H1 (cell line): ENCODE results near the gene AGBL1. TPM values are rescaled to one million over a fixed set of nuclear protein-coding genes. Genes with fewer than 3 reads are reported as not detected.

Experiments
- CTCF ChIA-PET: fragments of 300-600 bp; sonication (Branson Sonifier 250); formaldehyde crosslinking; loops from one replicate; lab custom pipeline; 2021; ENCODE audit not compliant: partially characterized antibody; lab: Charles Lee
- POLR2A ChIA-PET: fragments of 300-600 bp; sonication (Branson Sonifier 250); formaldehyde crosslinking; loops from one replicate; lab custom pipeline; 2021; ENCODE audit warnings: inconsistent platforms; ENCODE audit not compliant: partially characterized antibody; lab: Charles Lee
- DNase-seq, 2 experiments: peaks; one replicate each; pipeline versions ENCODE4 v3.0.0 to v3.0.0-alpha.2; 2010 to 2022; ENCODE audit warnings: low spot score in 2 of 2, low read depth in 1 of 2, mixed read lengths in 1 of 2
- FAIRE-seq: peaks from 2 replicates; lab custom pipeline; 2011; peaks lifted over from hg19 to GRCh38; lab: Jason Lieb, UNC
- H2AFZ ChIP-seq: 2 replicates; pipeline ENCODE4 v1.8.1; 2012; ENCODE audit warnings: low read length, inconsistent platforms
- H2AK5ac ChIP-seq: 2 replicates; pipeline ENCODE4 v1.6.1; 2013; ENCODE audit warnings: low read depth, low read length
- H2BK120ac ChIP-seq: replicated peaks from 2 replicates; pipeline ENCODE3; 2013; ENCODE audit warnings: low read depth, low read length, inconsistent platforms
- H2BK12ac ChIP-seq: 2 replicates; pipeline ENCODE4 v1.6.1; 2013; ENCODE audit warnings: low read depth, low read length
- H2BK15ac ChIP-seq: 2 replicates; pipeline ENCODE4 v1.6.1; 2013; ENCODE audit warnings: low read length
- H2BK20ac ChIP-seq: 2 replicates; pipeline ENCODE4 v1.6.1; 2013; ENCODE audit warnings: low read length
- H2BK5ac ChIP-seq: 2 replicates; pipeline ENCODE4 v1.6.1; 2013; ENCODE audit warnings: low read depth, low read length
- H3K14ac ChIP-seq: 2 replicates; pipeline ENCODE4 v1.6.1; 2013; ENCODE audit warnings: inconsistent platforms; ENCODE audit not compliant: insufficient read length
- H3K18ac ChIP-seq: 2 replicates; pipeline ENCODE4 v1.6.1; 2013; ENCODE audit warnings: low read length; ENCODE audit errors: extremely low read depth
- H3K23ac ChIP-seq: 2 replicates; pipeline ENCODE4 v1.6.1; 2013; ENCODE audit warnings: inconsistent platforms; ENCODE audit not compliant: insufficient read length
- H3K23me2 ChIP-seq: 2 replicates; pipeline ENCODE4 v1.6.1; 2013; ENCODE audit warnings: low read depth, low read length
- H3K27ac ChIP-seq: 2 replicates; pipeline ENCODE4 v1.6.1; 2011; ENCODE audit warnings: low read depth, low read length, inconsistent platforms
- H3K27me3 ChIP-seq, 4 experiments: replicated peaks in 1 of 4; 1 replicate in 1 of 4; 2 replicates in 3 of 4; pipeline versions ENCODE4 v1.6.1 to v1.8.1; 2011 to 2013; ENCODE audit warnings: low read length in 3 of 4, mild to moderate bottlenecking in 3 of 4, inconsistent platforms in 2 of 4, mixed read lengths in 2 of 4, moderate library complexity in 1 of 4; ENCODE audit not compliant: control insufficient read depth in 3 of 4, insufficient read depth in 3 of 4; ENCODE audit errors: extremely low read depth in 1 of 4
- H3K36me3 ChIP-seq, 4 experiments: 2 replicates each; pipeline versions ENCODE4 v1.6.1 to v1.8.1; 2011 to 2013; ENCODE audit warnings: mild to moderate bottlenecking in 4 of 4, low read length in 3 of 4, moderate library complexity in 2 of 4, control low read depth in 1 of 4, inconsistent platforms in 1 of 4; ENCODE audit not compliant: insufficient read depth in 4 of 4, control insufficient read depth in 2 of 4
- H3K4ac ChIP-seq: replicated peaks from 2 replicates; pipeline ENCODE3; 2013; ENCODE audit warnings: low read length, low read depth, mixed read lengths, inconsistent platforms; ENCODE audit not compliant: insufficient read length
- H3K4me1 ChIP-seq, 4 experiments: replicated peaks in 1 of 4; 1 replicate in 1 of 4; 2 replicates in 3 of 4; pipeline versions ENCODE4 v1.6.1 to v1.8.1; 2011 to 2013; ENCODE audit warnings: low read length in 3 of 4, inconsistent platforms in 2 of 4, mixed read lengths in 1 of 4; ENCODE audit not compliant: insufficient read depth in 4 of 4, control insufficient read depth in 3 of 4
- H3K4me2 ChIP-seq, 2 experiments: 2 replicates each; pipeline versions ENCODE4 v1.6.1 to v1.8.1; 2011 to 2013; ENCODE audit warnings: low read depth in 2 of 2, low read length in 2 of 2, control low read depth in 1 of 2, inconsistent platforms in 1 of 2, mild to moderate bottlenecking in 1 of 2; ENCODE audit not compliant: insufficient read depth in 1 of 2
- H3K4me3 ChIP-seq, 4 experiments: fragments of 200-600, 300-600 bp in 1 of 4; sonication (generic), shearing (Covaris generic), sonication (Bioruptor Twin) in 1 of 4; 2 replicates each; pipeline versions ENCODE4 v1.5.1 to v1.8.1; 2011 to 2016; ENCODE audit warnings: low read length in 4 of 4, low read depth in 3 of 4, control low read depth in 2 of 4, inconsistent platforms in 2 of 4, mild to moderate bottlenecking in 2 of 4, mixed read lengths in 1 of 4, moderate library complexity in 1 of 4; ENCODE audit not compliant: insufficient read depth in 2 of 4; ENCODE audit errors: extremely low read depth in 1 of 4
- H3K56ac ChIP-seq: replicated peaks from 2 replicates; pipeline ENCODE3; 2013; ENCODE audit warnings: low read depth, mild to moderate bottlenecking, mixed read lengths, low read length, inconsistent platforms; ENCODE audit not compliant: insufficient read length
- H3K79me1 ChIP-seq: 2 replicates; pipeline ENCODE4 v1.6.1; 2013; ENCODE audit warnings: low read depth, low read length, control low read depth
- H3K79me2 ChIP-seq, 2 experiments: 2 replicates each; pipeline versions ENCODE4 v1.6.1 to v1.8.1; 2012 to 2013; ENCODE audit warnings: low read length in 2 of 2, mild to moderate bottlenecking in 2 of 2, inconsistent platforms in 1 of 2; ENCODE audit not compliant: insufficient read depth in 2 of 2, control insufficient read depth in 1 of 2
- H3K9ac ChIP-seq, 4 experiments: replicated peaks in 1 of 4; 1 replicate in 1 of 4; 2 replicates in 3 of 4; pipeline versions ENCODE4 v1.6.1 to v1.8.1; 2011 to 2013; ENCODE audit warnings: low read depth in 3 of 4, low read length in 3 of 4, control low read depth in 2 of 4, mild to moderate bottlenecking in 2 of 4, moderate library complexity in 2 of 4, inconsistent platforms in 1 of 4; ENCODE audit errors: extremely low read depth in 1 of 4
- H3K9me3 ChIP-seq, 2 experiments: 2 replicates each; pipeline versions ENCODE4 v1.6.1 to v1.8.1; 2012 to 2013; ENCODE audit warnings: mild to moderate bottlenecking in 2 of 2, moderate library complexity in 2 of 2, control low read depth in 1 of 2, inconsistent platforms in 1 of 2, low read depth in 1 of 2, low read length in 1 of 2, mixed read lengths in 1 of 2; ENCODE audit not compliant: insufficient read depth in 2 of 2
- H4K20me1 ChIP-seq, 2 experiments: replicated peaks in 1 of 2; 2 replicates each; pipeline versions ENCODE3 to v1.8.1; 2011 to 2013; ENCODE audit warnings: inconsistent platforms in 2 of 2, low read length in 2 of 2, mild to moderate bottlenecking in 1 of 2; ENCODE audit not compliant: insufficient read depth in 2 of 2, control insufficient read depth in 1 of 2
- H4K5ac ChIP-seq: 2 replicates; pipeline ENCODE4 v1.6.1; 2013; ENCODE audit warnings: low read length, low read depth, mixed read lengths, inconsistent platforms; ENCODE audit not compliant: insufficient read length
- H4K8ac ChIP-seq: 2 replicates; pipeline ENCODE4 v1.8.0; 2013; ENCODE audit warnings: mild to moderate bottlenecking, moderate library complexity, low read length, inconsistent platforms; ENCODE audit not compliant: insufficient read depth; ENCODE audit errors: extremely low read depth
- H4K91ac ChIP-seq: replicated peaks from 2 replicates; pipeline ENCODE3; 2013; ENCODE audit warnings: low read length, mixed read lengths, inconsistent platforms; ENCODE audit not compliant: insufficient read length
- EP300 ChIP-seq, 2 experiments: IDR thresholded peaks; 1 replicate in 1 of 2; 2 replicates in 1 of 2; pipeline ENCODE4 v1.6.1; 2011 to 2012; ENCODE audit warnings: low read depth in 2 of 2, low read length in 2 of 2, mild to moderate bottlenecking in 2 of 2, borderline replicate concordance in 1 of 2, inconsistent platforms in 1 of 2, moderate library complexity in 1 of 2
- FOSL1 ChIP-seq: IDR thresholded peaks from 2 replicates; pipeline ENCODE4 v1.6.1; 2011; ENCODE audit warnings: mild to moderate bottlenecking, low read depth, low read length, moderate library complexity; ENCODE audit not compliant: insufficient read depth
- SIX5 ChIP-seq: IDR thresholded peaks from 2 replicates; pipeline ENCODE4 v1.6.1; 2011; ENCODE audit warnings: mild to moderate bottlenecking, low read depth, low read length
- SUZ12 ChIP-seq: fragments of 200-600 bp; sonication (generic); IDR thresholded peaks from 2 replicates; pipeline ENCODE4 v1.6.1; 2012; ENCODE audit warnings: mild to moderate bottlenecking, inconsistent platforms, low read length, moderate library complexity, mixed read lengths
- TAF7 ChIP-seq: optimal IDR thresholded peaks from 2 replicates; pipeline ENCODE3; 2011; ENCODE audit warnings: low read depth, mild to moderate bottlenecking, inconsistent platforms, low read length, moderate library complexity, borderline replicate concordance
- ZNF274 ChIP-seq: IDR thresholded peaks from 2 replicates; pipeline ENCODE4 v1.7.0; 2012; ENCODE audit warnings: low read length, borderline replicate concordance; ENCODE audit errors: extremely low read depth
- WGBS, 2 experiments: shearing (Covaris generic) in 1 of 2; methylation state at CpG; one replicate each; pipeline versions ENCODE4 v1.1.6 to v1.1.7; 2013 to 2015; ENCODE audit warnings: low lambda C conversion rate in 2 of 2, mixed read lengths in 2 of 2, inconsistent platforms in 1 of 2, low coverage in 1 of 2, missing lambda C conversion rate in 1 of 2; ENCODE audit not compliant: insufficient replicate concordance in 2 of 2, insufficient coverage in 1 of 2, insufficient read length in 1 of 2; ENCODE audit errors: extremely low coverage in 1 of 2, missing lambda C conversion rate in 1 of 2; 5-methylcytosine and 5-hydroxymethylcytosine counted together
- polyA plus RNA-seq, 7 experiments: library from polyadenylated mRNA; depleted of rRNA in 3 of 7; stranded (reverse) in 5 of 7; unstranded in 2 of 7; fragments of >200 nt in 5 of 7; fragments of 200-250 nt in 2 of 7; gene quantifications; 1 replicate in 5 of 7; 2 replicates in 1 of 7; 4 replicates in 1 of 7; pipeline versions ENCODE4 v1.2.1 to v1.2.3, GENCODE V29; 2011 to 2013; ENCODE audit warnings: missing spikeins in 2 of 7, mixed read lengths in 2 of 7
- total RNA-seq: library from RNA; stranded (reverse); fragmentation: NEBNext Ultra II Directional; extraction: Animal tissue kit (Norgen Biotek cat#: 25700); gene quantifications from 2 replicates; pipeline ENCODE4 v1.2.1, GENCODE V29; 2021

AGBL1 gene
- total and polyA plus RNA-seq, 2 of the 8 experiments (the other 6 are each of a cell fraction or from before 2014, with no cell fraction given) = not detected

GRCh38 chr15:86754846-86755245, 675.2 kb downstream of the AGBL1 start:
- Histone ChIP-seq H3K4me1 (no peaks in the 10 kb centered on the region), H3K27me3 (no peaks in the 10 kb centered on the region), H2BK5ac (no peak overlapping the region), H2AFZ (no peak overlapping the region), H2BK12ac (no peak overlapping the region), H3K23me2 (no peaks in the 10 kb centered on the region), H4K5ac (no peak overlapping the region), H3K9me3 (no peaks in the 10 kb centered on the region), H3K4me3 (no peak overlapping the region), H2BK120ac (no peak overlapping the region), H4K91ac (no peak overlapping the region), H2BK15ac (no peak overlapping the region), H3K23ac (no peak overlapping the region)
- CTCF ChIA-PET = interaction anchor here (1.0 to 2.4 kb wide), 6 partner anchors 8 to 522 kb away, joined by 3 to 15 read pairs (median 4); no protein-coding TSS in a partner anchor
- no peak for FAIRE-seq
- no peak for TF ChIP-seq SUZ12
- TF ChIP-seq SIX5 = no peak
- no peak for TF ChIP-seq TAF7
- TF ChIP-seq EP300 (IDR thresholded peaks at IDR 0.05; ENCODE audit: borderline replicate concordance in 1 of 2, low read depth in 2 of 2, low read length in 2 of 2) = no peak
- no peak for TF ChIP-seq FOSL1
- TF ChIP-seq ZNF274 = no peak
- TF ChIP-seq, all 59 proteins: peak for 0
- 91 to 100% methylated on average over 2 to 3 of the region's 3 CpGs for WGBS, 2 experiments
- no peak overlapping the region for H3K18ac ChIP-seq
- H3K14ac ChIP-seq = no peak overlapping the region
- no peak overlapping the region for H2AK5ac ChIP-seq
- no peak overlapping the region for H3K27ac ChIP-seq
- H3K56ac ChIP-seq = no peak overlapping the region
- H3K79me1 ChIP-seq = no peaks in the 10 kb centered on the region
- no peaks in the 10 kb centered on the region for H3K36me3 ChIP-seq
- H3K4ac ChIP-seq = no peak overlapping the region
- H3K79me2 ChIP-seq = no peaks in the 10 kb centered on the region
- H3K9ac ChIP-seq = no peak overlapping the region
- POLR2A ChIA-PET = no interaction called here
- no peak overlapping the region for H2BK20ac ChIP-seq
- DNase-seq = no peak
- H4K20me1 ChIP-seq = no peaks in the 10 kb centered on the region
- no peak overlapping the region for H3K4me2 ChIP-seq
- no peak overlapping the region for H4K8ac ChIP-seq
